ENCODE results near the gene PODXL. TPM values are rescaled to one million over a fixed set of nuclear protein-coding genes. Genes with fewer than 3 reads are reported as not detected.

PODXL gene
- total RNA-seq, 1 donor from 2014 or later, result 141 TPM

- intact Hi-C loops (cut with DNase I), result no loop called here
- H3K36me3 ChIP-seq, result peaks cover 3 to 18% of the 10 kb centered on the region in 2 donors
- TF ChIP-seq CTCF (IDR thresholded peaks at IDR 0.05), result no peak
- no peaks in the 10 kb centered on the region for H3K4me1 ChIP-seq
- H3K4me3 ChIP-seq, result no peak overlapping the region
- DNase-seq (ENCODE audit: low spot score in 2 of 2), result no peak
- H3K9me3 ChIP-seq, result no peaks in the 10 kb centered on the region
- H3K27ac ChIP-seq, result no peak overlapping the region
- H3K27me3 ChIP-seq, result no peaks in the 10 kb centered on the region
Measured at GRCh38 chr7:131493581-131493980, 62.8 kb downstream of the PODXL start.

- DNase-seq (ENCODE audit: low spot score in 2 of 2), result no peak
- Histone ChIP-seq H3K4me1 (no peaks in the 10 kb centered on the region), H3K27ac (no peak overlapping the region), H3K27me3 (no peaks in the 10 kb centered on the region), H3K9me3 (no peaks in the 10 kb centered on the region), H3K4me3 (no peak overlapping the region), H3K36me3 (peaks cover 3 to 18% of the 10 kb centered on the region in 2 donors)
- no peak for TF ChIP-seq CTCF (IDR thresholded peaks at IDR 0.05)
- intact Hi-C loops (cut with DNase I), result no loop called here
Measured at GRCh38 chr7:131493081-131493480, 63.3 kb downstream of the PODXL start.

GRCh38 chr7:131489881-131490280 is 66.5 kb downstream of the PODXL start:
- Histone ChIP-seq H3K9me3 (no peaks in the 10 kb centered on the region), H3K36me3 (peaks cover 0 to 3% of the 10 kb centered on the region in 2 donors), H3K27me3 (no peaks in the 10 kb centered on the region), H3K27ac (no peak overlapping the region), H3K4me3 (no peak overlapping the region), H3K4me1 (peaks cover 2 to 3% of the 10 kb centered on the region in 2 donors)
- no peak for DNase-seq (ENCODE audit: low spot score in 2 of 2)
- no peak for TF ChIP-seq CTCF (IDR thresholded peaks at IDR 0.05)
- intact Hi-C loops (cut with DNase I), result no loop called here

GRCh38 chr7:131489196-131489595 is 67.2 kb downstream of the PODXL start:
- Histone ChIP-seq H3K4me1 (peaks cover 2 to 3% of the 10 kb centered on the region in 2 donors), H3K27ac (no peak overlapping the region), H3K36me3 (peaks cover 0 to 3% of the 10 kb centered on the region in 2 donors), H3K27me3 (no peaks in the 10 kb centered on the region), H3K4me3 (no peak overlapping the region), H3K9me3 (no peaks in the 10 kb centered on the region)
- no peak for TF ChIP-seq CTCF (IDR thresholded peaks at IDR 0.05)
- DNase-seq (ENCODE audit: low spot score in 2 of 2), result no peak
- intact Hi-C loops (cut with DNase I), result no loop called here

GRCh38 chr7:131488361-131488760 is 68.1 kb downstream of the PODXL start:
- Histone ChIP-seq H3K4me3 (no peak overlapping the region), H3K36me3 (peaks cover 0 to 3% of the 10 kb centered on the region in 2 donors), H3K27ac (no peak overlapping the region), H3K9me3 (no peaks in the 10 kb centered on the region), H3K4me1 (peaks cover 2 to 3% of the 10 kb centered on the region in 2 donors), H3K27me3 (no peaks in the 10 kb centered on the region)
- no peak for TF ChIP-seq CTCF (IDR thresholded peaks at IDR 0.05)
- intact Hi-C loops (cut with DNase I), result no loop called here
- no peak for DNase-seq (ENCODE audit: low spot score in 2 of 2)

- Histone ChIP-seq H3K36me3 (peaks cover 0 to 3% of the 10 kb centered on the region in 2 donors), H3K9me3 (no peaks in the 10 kb centered on the region), H3K4me1 (peaks cover 2 to 3% of the 10 kb centered on the region in 2 donors), H3K27ac (no peak overlapping the region), H3K27me3 (no peaks in the 10 kb centered on the region), H3K4me3 (no peak overlapping the region)
- DNase-seq (ENCODE audit: low spot score in 2 of 2), result no peak
- no peak for TF ChIP-seq CTCF (IDR thresholded peaks at IDR 0.05)
- intact Hi-C loops (cut with DNase I), result no loop called here
Measured at GRCh38 chr7:131487217-131487616, 69.2 kb downstream of the PODXL start.
